H9 (cell line): ENCODE results near the gene RND2. TPM values are rescaled to one million over a fixed set of nuclear protein-coding genes. Genes with fewer than 3 reads are reported as not detected.

Experiments used
- DNase-seq: peaks from one replicate; pipeline ENCODE4 v3.0.0-alpha.2; 2017
- H2AFZ ChIP-seq: one replicate; pipeline ENCODE4 v1.6.1; 2013; ENCODE audit warnings: mild to moderate bottlenecking, low read length, control low read depth, moderate library complexity
- H2AK5ac ChIP-seq: 2 replicates; pipeline ENCODE4 v1.6.1; 2013; ENCODE audit warnings: low read length, control low read depth, mixed read lengths; ENCODE audit not compliant: insufficient read length
- H2BK120ac ChIP-seq: one replicate; pipeline ENCODE4 v1.6.1; 2013; ENCODE audit warnings: low read depth, mild to moderate bottlenecking, low read length, control low read depth, inconsistent platforms; ENCODE audit not compliant: poor library complexity, severe bottlenecking
- H2BK12ac ChIP-seq: 2 replicates; pipeline ENCODE4 v1.6.1; 2013; ENCODE audit warnings: low read length, control low read depth, mixed read lengths, low read depth; ENCODE audit not compliant: insufficient read length
- H2BK15ac ChIP-seq: 2 replicates; pipeline ENCODE4 v1.6.1; 2013; ENCODE audit warnings: low read depth, low read length, control low read depth
- H2BK20ac ChIP-seq: one replicate; pipeline ENCODE4 v1.6.1; 2013; ENCODE audit warnings: low read depth, mild to moderate bottlenecking, low read length, control low read depth, inconsistent platforms; ENCODE audit not compliant: poor library complexity, severe bottlenecking
- H2BK5ac ChIP-seq: 2 replicates; pipeline ENCODE4 v1.6.1; 2013; ENCODE audit warnings: low read length, control low read depth, mixed read lengths; ENCODE audit not compliant: insufficient read length
- H3K14ac ChIP-seq: 2 replicates; pipeline ENCODE4 v1.6.1; 2013; ENCODE audit warnings: low read length, control low read depth; ENCODE audit not compliant: insufficient read depth
- H3K18ac ChIP-seq: 2 replicates; pipeline ENCODE4 v1.6.1; 2013; ENCODE audit warnings: low read depth, mild to moderate bottlenecking, mixed read lengths, low read length, control low read depth; ENCODE audit not compliant: insufficient read length
- H3K23ac ChIP-seq: 2 replicates; pipeline ENCODE4 v1.6.1; 2013; ENCODE audit warnings: low read length, control low read depth, mixed read lengths, low read depth; ENCODE audit not compliant: insufficient read length
- H3K23me2 ChIP-seq: 2 replicates; pipeline ENCODE4 v1.6.1; 2013; ENCODE audit warnings: low read depth, mild to moderate bottlenecking, mixed read lengths, low read length, control low read depth; ENCODE audit not compliant: insufficient read length, poor library complexity, severe bottlenecking
- H3K27ac ChIP-seq: 2 replicates; pipeline ENCODE4 v1.5.1; 2013; ENCODE audit warnings: low read length, control low read depth, mixed read lengths, low read depth; ENCODE audit not compliant: insufficient read length
- H3K27me3 ChIP-seq: 2 replicates; pipeline ENCODE4 v1.6.1; 2013; ENCODE audit warnings: low read length, control low read depth, inconsistent platforms; ENCODE audit not compliant: insufficient read depth
- H3K4ac ChIP-seq: 2 replicates; pipeline ENCODE4 v1.6.1; 2013; ENCODE audit warnings: low read depth, mild to moderate bottlenecking, control low read depth, inconsistent platforms, low read length, moderate library complexity
- H3K4me1 ChIP-seq: 2 replicates; pipeline ENCODE4 v1.6.1; 2013; ENCODE audit warnings: low read length, control low read depth, inconsistent platforms; ENCODE audit not compliant: insufficient read depth
- H3K4me2 ChIP-seq: 2 replicates; pipeline ENCODE4 v1.6.1; 2013; ENCODE audit warnings: low read length, control low read depth, mixed read lengths; ENCODE audit not compliant: insufficient read length, insufficient read depth
- H3K56ac ChIP-seq: 2 replicates; pipeline ENCODE4 v1.6.1; 2013; ENCODE audit warnings: low read depth, mild to moderate bottlenecking, mixed read lengths, low read length, control low read depth; ENCODE audit not compliant: insufficient read length
- H3K79me1 ChIP-seq: 2 replicates; pipeline ENCODE4 v1.6.1; 2013; ENCODE audit warnings: low read depth, mild to moderate bottlenecking, moderate library complexity, low read length, control low read depth, inconsistent platforms; ENCODE audit not compliant: insufficient read depth, poor library complexity, severe bottlenecking
- H3K79me2 ChIP-seq: 2 replicates; pipeline ENCODE4 v1.6.1; 2013; ENCODE audit warnings: low read length, control low read depth, inconsistent platforms; ENCODE audit not compliant: insufficient read depth
- H3K9ac ChIP-seq: 2 replicates; pipeline ENCODE4 v1.6.1; 2013; ENCODE audit warnings: low read length, control low read depth, mixed read lengths; ENCODE audit not compliant: insufficient read length; ENCODE audit errors: extremely low read depth
- H3K9me3 ChIP-seq: one replicate; pipeline ENCODE4 v1.6.1; 2013; ENCODE audit warnings: low read depth, low read length, inconsistent platforms; ENCODE audit not compliant: control insufficient read depth
- H3T11ph ChIP-seq: one replicate; pipeline ENCODE4 v1.6.1; 2013; ENCODE audit warnings: mild to moderate bottlenecking, low read length, control low read depth, inconsistent platforms
- H4K20me1 ChIP-seq: one replicate; pipeline ENCODE4 v1.6.1; 2013; ENCODE audit not compliant: control insufficient read depth, insufficient read length, insufficient read depth
- H4K5ac ChIP-seq: 2 replicates; pipeline ENCODE4 v1.6.1; 2013; ENCODE audit warnings: low read depth, mild to moderate bottlenecking, mixed read lengths, low read length, control low read depth; ENCODE audit not compliant: insufficient read length
- H4K8ac ChIP-seq: replicated peaks from 2 replicates; pipeline ENCODE4 v1.6.1; 2013; ENCODE audit warnings: low read length, control low read depth, mixed read lengths, low read depth; ENCODE audit not compliant: insufficient read length
- H4K91ac ChIP-seq: 2 replicates; pipeline ENCODE4 v1.6.1; 2013; ENCODE audit warnings: low read depth, mild to moderate bottlenecking, moderate library complexity, mixed read lengths, low read length, control low read depth; ENCODE audit not compliant: insufficient read length
- H3K27ac Mint-ChIP-seq, 3 experiments: 2 replicates in 2 of 3; 3 replicates in 1 of 3; pipeline ENCODE4 v1.8.0; 2020 to 2021; ENCODE audit warnings: mixed read lengths in 3 of 3, mild to moderate bottlenecking in 1 of 3, moderate library complexity in 1 of 3
- H3K27me3 Mint-ChIP-seq: 2 replicates; pipeline ENCODE4 v1.8.0; 2021; ENCODE audit warnings: low read depth, mild to moderate bottlenecking, moderate library complexity, mixed read lengths
- H3K36me3 Mint-ChIP-seq, 3 experiments: 2 replicates in 2 of 3; 3 replicates in 1 of 3; pipeline ENCODE4 v1.8.0; 2020 to 2021; ENCODE audit warnings: low read depth in 3 of 3, mixed read lengths in 3 of 3; ENCODE audit not compliant: insufficient read depth in 1 of 3
- H3K4me1 Mint-ChIP-seq, 2 experiments: 2 replicates each; pipeline ENCODE4 v1.8.0; 2020; ENCODE audit warnings: mixed read lengths in 2 of 2
- H3K4me3 Mint-ChIP-seq, 2 experiments: 2 replicates in 1 of 2; 3 replicates in 1 of 2; pipeline ENCODE4 v1.8.0; 2020 to 2021; ENCODE audit warnings: mild to moderate bottlenecking in 2 of 2, mixed read lengths in 2 of 2, moderate library complexity in 1 of 2
- H3K9me3 Mint-ChIP-seq, 2 experiments: 2 replicates in 1 of 2; 3 replicates in 1 of 2; pipeline ENCODE4 v1.8.0; 2020; ENCODE audit warnings: mild to moderate bottlenecking in 2 of 2, mixed read lengths in 2 of 2, moderate library complexity in 1 of 2
- CTCF ChIP-seq: fragments of 200-600 bp; sonication (generic); conservative IDR thresholded peaks from 3 replicates; pipeline ENCODE4 v1.8.0; 2021; ENCODE audit warnings: antibody characterized with exemption, mild to moderate bottlenecking
- WGBS: extraction: QIAGEN DNeasy Blood & Tissue Kit; methylation state at CpG from one replicate; pipeline ENCODE4 v1.1.7; 2013; ENCODE audit warnings: missing lambda C conversion rate, low lambda C conversion rate, mixed read lengths; ENCODE audit not compliant: insufficient read length; ENCODE audit errors: extremely low coverage; 5-methylcytosine and 5-hydroxymethylcytosine counted together
- total RNA-seq: library from RNA; stranded (reverse); gene quantifications from 2 replicates; pipeline ENCODE4 v1.2.1, GENCODE V29; 2021

The RND2 gene
- total RNA-seq, 1 experiment from 2014 or later: 47.8 TPM

- no peak overlapping the region for H3K18ac ChIP-seq
- no peak overlapping the region for H3K4me2 ChIP-seq
- Mint-ChIP-seq H3K4me1 (peaks cover 21 to 39% of the 10 kb centered on the region in 2 experiments), H3K27ac (peak overlapping the region in 1 of 3 experiments; percentile 80; a peak in 1 of 7 replicates), H3K4me3 (no peak overlapping the region), H3K27me3 (no peaks in the 10 kb centered on the region), H3K36me3 (peaks cover 3 to 23% (median 20%) of the 10 kb centered on the region in 3 experiments; a peak in 6 of 7 replicates), H3K9me3 (no peaks in the 10 kb centered on the region)
- no peak for DNase-seq
- no peak overlapping the region for H3K9ac ChIP-seq
- no peak overlapping the region for H4K5ac ChIP-seq
- no peak overlapping the region for H4K8ac ChIP-seq
- H3K79me1 ChIP-seq: no peaks in the 10 kb centered on the region
- H2BK120ac ChIP-seq: no peak overlapping the region
- H3K14ac ChIP-seq: no peak overlapping the region
- TF ChIP-seq CTCF: no peak
- no peaks in the 10 kb centered on the region for H3K27me3 ChIP-seq
- H3K9me3 ChIP-seq: no peaks in the 10 kb centered on the region
- no peak overlapping the region for H2BK20ac ChIP-seq
- no peaks in the 10 kb centered on the region for H3K23me2 ChIP-seq
- no peak overlapping the region for H3K56ac ChIP-seq
- no peak overlapping the region for H2BK5ac ChIP-seq
- no peak overlapping the region for H3T11ph ChIP-seq
- no peak overlapping the region for H4K91ac ChIP-seq
- H3K23ac ChIP-seq: no peak overlapping the region
- no peak overlapping the region for H2BK12ac ChIP-seq
- no CpG with 5 or more reads among the region's 15 CpGs for WGBS
- H2BK15ac ChIP-seq: no peak overlapping the region
- no peak overlapping the region for H2AK5ac ChIP-seq
- H2AFZ ChIP-seq: no peak overlapping the region
- H3K4ac ChIP-seq: no peak overlapping the region
- no peaks in the 10 kb centered on the region for H3K79me2 ChIP-seq
- no peaks in the 10 kb centered on the region; the same call in 1 of the 2 replicates for H3K4me1 ChIP-seq
- H4K20me1 ChIP-seq: no peaks in the 10 kb centered on the region
- H3K27ac ChIP-seq: no peak overlapping the region
Observed at GRCh38 chr17:43011728-43012472, 13.1 kb upstream of the RND2 start.
